Fibroblast of lung (primary cell): ENCODE results near the gene KIAA1586.

Experiments used
- CTCF ChIP-seq, 2 donors: IDR thresholded peaks in 1 of 2; conservative IDR thresholded peaks in 1 of 2; 1 replicate in 1 of 2; 2 replicates in 1 of 2; pipeline ENCODE4 v1.5.1; 2011 to 2012; ENCODE audit warnings: low read length in 2 of 2, control low read depth in 1 of 2, inconsistent platforms in 1 of 2, low read depth in 1 of 2, mild to moderate bottlenecking in 1 of 2
- EZH2 ChIP-seq: IDR thresholded peaks from 2 replicates; pipeline ENCODE4 v1.5.1; 2012; ENCODE audit warnings: low read length, control low read depth, mild to moderate bottlenecking; ENCODE audit errors: missing control alignments

DNA sequence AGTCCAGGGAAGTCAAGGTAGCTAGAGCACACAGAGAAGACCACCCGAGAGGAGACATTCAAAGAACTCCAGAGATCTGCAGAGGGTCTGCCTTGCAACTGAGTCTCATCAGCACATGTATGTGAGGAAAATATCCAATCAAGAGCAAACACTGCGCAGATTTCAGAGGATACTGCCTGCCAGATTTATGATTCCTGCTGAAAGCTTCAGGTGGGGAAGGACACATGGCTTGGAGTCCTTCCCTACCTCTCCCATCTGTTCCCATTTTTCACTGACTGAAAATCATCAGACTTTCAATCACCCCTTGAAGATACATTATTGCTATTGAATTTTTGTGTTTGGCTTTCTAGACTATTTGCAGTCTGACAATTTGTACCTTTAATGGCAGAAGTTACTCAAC lies 7.6 kb upstream of the KIAA1586 start:
- no peak for TF ChIP-seq CTCF (conservative IDR thresholded peaks at IDR 0.05 in 1 of 2, IDR thresholded peaks at IDR 0.05 in 1 of 2; ENCODE audit: low read depth in 1 of 2, low read length in 2 of 2)
- no peak for TF ChIP-seq EZH2
